HG02981 (cell line): ENCODE measurements around the gene ZHX3.

Experiments
- ATAC-seq: cut with Tn5 transposase; IDR thresholded peaks from one replicate; pipeline ENCODE4 v1.9.1; 2021; ENCODE audit warnings: mild to moderate bottlenecking, moderate library complexity; ENCODE audit not compliant: unreplicated experiment

Gene ZHX3

DNA sequence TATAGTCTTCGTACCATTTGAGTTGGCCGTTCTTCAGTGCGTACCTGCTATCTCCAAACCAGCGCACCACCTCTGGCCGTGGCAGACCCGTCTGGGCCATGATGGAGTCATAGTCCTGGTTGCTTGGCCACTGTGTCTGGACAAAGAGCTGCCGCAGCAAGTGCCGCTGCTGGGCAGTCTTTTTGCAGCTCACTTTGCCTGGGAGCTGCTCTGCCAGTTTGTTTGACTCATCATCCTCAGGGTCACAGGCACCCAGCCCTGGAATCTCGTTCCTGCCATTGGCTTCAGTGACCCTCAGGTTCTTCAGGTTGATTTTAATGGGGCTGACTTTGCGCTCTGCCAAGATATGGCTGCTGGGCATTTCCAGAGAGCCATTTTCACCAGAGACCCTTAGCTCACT is 115.1 kb downstream of the ZHX3 start:
- ATAC-seq, result no peak

DNA sequence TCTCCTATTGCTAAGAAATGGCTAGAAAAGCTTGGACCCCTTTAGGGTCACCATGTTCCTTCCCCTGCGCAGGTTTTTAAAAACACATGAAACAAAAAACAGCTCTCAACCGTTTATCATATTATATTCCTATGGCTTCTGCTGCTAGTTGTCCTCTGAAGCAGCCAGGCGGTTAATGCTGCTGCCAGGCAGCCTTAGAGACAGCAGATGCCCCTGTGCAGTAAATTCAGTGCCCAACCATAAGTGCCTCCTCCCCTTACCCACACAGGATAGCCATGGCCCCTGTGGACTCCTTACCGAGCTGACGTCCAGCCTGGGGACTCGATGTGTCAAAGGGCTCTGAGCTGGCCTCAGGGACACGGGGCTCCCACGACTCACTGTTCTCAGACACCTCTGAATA is 115.8 kb downstream of the ZHX3 start:
- ATAC-seq, result no peak

DNA sequence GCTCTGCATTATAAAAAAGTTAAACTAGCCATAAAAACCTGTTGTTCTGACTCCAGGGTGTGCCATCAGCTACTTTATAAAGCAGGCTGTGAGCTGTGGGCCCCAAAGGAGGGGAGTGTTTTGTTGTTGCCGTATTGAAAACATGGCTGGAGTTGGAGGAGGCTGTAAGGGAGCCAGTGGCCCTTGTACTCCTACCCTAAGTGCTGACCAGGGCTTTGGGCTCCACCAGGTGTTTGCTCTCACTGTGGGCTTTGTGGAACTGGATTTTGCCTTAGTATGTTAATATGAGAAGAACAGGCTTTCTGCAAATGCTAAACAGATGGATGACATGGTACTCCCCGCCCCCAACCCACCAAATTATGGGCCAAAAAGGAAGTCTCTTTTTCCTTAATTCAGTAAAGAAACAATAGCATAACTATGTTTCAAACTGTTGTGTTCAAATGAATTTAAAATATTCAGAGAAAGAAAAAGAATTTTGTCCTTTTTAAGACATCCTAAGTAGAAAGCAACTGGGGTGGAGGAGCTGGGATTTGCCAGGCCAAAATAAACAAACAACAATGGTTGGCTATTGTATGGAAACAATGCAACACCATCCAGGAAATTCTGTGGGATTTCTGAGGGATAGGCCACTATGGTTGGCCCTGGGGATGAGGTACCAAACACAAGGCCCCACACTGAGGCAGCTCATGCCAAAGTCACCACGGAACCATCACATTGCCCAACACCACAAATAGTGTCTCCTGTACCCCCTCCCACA is 116.9 kb downstream of the ZHX3 start:
- ATAC-seq, result no peak

DNA sequence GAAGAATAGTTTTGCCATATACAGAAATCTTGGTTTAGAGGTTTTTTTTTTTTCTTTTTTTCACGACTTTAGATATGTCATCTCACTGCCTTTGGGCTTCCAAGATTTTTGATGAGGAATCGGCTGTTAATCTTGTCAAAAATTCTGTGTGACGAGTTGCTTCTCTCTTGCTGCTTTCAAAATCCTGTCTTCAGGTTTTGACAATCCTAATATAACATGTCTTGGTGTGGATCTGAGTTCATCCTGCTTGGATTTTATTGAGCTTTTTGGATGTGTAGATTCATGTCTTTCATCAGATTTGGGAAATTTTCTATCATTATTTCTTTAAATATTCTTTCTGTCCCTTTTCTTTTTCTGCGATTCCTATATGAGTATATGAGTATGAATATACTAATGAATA is 119.1 kb downstream of the ZHX3 start:
- ATAC-seq, result no peak

DNA sequence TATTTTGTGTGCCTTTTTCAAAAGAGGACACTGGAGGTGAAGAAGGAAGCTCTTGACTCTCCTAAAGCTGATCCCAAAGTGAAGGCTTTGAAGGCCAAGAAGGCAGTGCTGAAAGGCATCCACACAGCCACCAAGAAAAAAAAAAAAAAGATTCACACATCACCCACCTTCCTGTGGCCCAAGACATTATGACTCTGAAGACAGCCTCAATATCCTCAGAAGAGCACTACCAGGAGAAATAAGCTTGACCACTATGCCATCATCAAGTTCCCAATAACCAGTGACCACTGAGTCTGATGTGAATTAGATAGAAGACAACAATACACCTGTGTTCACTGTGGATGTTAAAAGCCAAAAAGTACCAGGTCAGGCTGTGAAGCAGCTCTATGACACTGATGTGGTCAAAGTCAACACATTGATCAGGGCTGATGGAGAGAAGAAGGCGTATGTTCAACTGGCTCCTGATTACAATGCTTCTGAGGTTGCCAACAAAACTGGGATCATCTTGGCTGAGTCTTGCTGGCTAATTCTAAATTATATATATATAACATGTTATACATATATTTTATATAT is 120.8 kb downstream of the ZHX3 start:
- ATAC-seq, result no peak

DNA sequence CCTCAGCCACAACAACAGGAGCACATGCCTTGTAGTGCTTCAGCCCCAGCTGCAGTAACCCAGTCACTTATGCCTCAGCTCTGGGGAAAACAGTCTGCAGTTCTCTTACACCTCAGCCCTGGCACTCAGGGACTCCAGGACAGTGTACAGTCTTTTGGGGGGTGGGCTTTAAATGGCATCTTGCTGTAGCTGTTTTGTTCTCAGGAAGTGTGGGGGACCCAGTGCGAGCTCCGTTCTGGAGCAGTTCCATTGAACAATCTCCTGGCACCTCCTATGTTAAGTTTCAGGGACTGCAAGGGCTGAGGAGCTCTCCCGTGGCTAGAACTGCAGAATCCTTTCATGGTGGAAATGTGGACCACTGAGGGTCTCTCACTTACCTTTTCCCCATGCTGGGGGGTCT is 125.0 kb downstream of the ZHX3 start:
- ATAC-seq, result no peak

DNA sequence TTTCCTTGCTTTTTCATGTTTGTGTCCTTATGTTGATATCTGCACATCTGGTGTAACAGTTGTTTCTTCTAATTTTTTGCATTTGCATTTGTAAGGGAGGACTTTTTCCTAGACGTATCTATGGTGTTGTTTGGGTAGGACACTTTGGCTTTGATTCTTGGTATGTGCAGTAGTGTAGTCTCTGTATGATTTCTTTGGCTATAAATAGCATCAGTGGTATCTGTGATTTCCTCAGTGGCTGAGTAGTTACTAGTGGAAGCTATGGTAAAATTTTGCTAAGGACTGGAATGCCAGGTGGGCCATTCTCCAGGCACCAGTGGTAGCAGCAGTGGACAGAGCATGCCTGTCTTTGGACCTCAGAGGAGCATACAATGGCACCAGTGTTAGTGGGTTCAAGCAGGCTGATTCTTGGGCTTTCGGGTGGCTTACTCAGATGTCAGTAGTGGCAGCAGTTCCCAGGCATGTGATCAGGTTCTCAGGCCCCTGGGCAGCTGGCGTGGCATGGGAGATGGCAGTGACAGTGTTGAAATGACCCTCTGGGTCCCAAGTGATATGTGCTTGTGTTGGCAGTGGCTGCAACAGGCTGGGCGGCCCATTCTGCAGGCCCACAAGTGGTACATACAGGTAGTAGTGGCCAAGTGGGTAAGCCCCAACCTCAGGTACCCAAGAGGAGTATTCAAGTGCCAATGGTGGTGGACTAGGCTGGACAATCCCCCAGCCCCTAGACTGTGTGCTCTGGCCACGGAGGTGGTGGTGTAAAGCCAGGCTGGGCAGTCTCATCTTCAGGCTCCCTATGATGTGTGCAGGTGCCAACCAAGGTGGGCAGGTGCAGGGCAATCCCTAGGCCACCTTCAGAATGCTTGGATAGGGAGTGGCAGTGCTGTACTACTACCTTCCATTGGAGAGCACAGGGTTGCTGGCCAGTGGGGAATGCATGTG is 125.7 kb downstream of the ZHX3 start:
- no peak for ATAC-seq

DNA sequence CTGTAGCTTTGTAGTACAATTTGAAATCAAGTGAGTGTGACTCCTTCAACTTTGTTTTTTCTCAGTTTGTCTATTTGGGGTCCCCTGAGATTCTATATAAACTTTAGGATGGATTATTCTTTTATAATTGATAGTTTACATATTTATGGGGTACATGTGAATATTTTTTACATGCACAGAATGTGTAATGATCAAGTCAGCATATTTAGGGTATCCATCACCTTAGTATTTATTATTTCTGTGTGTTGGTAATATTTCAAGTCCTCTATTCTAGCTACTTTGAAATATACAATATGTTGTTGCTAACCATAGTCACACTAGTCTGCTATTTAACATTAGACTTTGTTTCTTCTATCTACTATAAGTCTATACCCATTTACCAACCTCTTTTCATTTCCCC is 129.9 kb downstream of the ZHX3 start:
- ATAC-seq, result no peak

DNA sequence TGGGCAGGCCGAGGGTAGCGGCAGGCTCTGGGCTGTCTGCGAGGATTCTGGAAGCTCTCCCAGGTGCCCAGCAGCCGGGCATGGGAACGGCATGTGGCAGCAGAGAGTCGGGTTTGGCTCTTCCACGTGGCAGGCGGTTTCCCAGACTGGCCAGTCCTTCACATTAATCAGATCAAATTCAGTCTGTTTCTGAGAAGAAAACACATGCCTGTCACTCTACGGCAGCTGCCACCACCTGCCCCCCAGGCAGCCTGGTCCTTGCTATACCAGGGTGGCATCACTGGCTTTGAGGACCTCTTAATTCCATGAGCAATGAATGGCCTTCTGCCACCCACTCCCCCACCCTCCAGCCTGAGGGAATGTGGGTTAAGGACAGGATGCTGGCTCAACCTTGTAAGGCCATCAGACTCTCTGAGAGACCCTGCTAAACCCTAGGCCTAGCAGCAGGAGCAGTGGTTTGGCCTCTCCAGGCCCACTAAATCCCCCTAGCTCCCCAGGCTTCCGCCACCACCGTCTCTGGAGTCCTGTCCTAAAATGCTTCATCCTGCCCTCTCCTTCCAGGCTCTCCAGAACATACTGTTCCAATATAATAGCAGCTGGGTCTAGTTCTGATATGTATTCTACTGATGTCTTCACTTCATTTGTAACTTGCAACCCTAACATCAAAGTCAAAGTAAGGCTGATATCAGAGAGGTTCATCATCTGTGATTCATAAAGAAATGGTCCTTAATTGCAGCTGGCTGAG is 132.3 kb downstream of the ZHX3 start:
- ATAC-seq, result no peak

DNA sequence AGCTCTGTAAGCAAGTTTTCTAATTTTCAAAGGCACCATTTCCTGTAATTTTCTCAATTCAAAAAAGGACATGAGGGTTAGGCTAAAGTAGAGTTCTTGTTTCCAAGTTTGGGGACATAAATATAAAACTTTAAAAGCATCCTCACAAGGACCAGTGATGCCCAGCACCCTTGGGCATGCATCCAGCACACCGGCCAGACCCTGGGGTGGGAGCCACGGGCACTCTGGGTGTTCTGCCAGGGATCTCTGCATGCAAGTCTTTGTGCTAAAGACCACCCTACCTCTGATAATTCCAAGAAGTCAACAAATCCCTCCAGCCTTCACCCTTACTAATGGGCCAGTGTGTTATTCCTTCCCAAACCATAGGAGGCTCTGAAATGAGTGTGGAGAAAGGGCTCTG is 133.7 kb downstream of the ZHX3 start:
- ATAC-seq, result no peak

DNA sequence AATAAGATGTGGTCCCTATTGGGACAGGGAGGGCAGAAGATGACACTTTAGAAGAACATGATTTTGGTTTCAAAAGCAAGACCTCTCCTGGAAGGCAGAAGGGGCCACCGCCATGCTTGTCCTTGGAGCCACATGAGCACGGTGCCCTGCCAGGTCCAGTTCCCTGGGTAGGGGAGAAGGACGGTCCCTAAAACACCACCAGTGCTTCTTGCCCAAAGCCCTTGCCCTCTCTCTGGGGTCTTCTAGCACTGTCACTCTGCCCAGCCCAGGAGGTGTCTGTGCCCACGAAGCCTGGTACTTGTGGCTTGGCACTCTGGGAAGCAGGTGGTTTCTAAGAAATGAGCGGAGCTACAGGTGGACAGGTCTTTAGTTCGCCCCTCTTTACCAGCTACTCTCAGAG is 134.1 kb downstream of the ZHX3 start:
- ATAC-seq, result no peak

DNA sequence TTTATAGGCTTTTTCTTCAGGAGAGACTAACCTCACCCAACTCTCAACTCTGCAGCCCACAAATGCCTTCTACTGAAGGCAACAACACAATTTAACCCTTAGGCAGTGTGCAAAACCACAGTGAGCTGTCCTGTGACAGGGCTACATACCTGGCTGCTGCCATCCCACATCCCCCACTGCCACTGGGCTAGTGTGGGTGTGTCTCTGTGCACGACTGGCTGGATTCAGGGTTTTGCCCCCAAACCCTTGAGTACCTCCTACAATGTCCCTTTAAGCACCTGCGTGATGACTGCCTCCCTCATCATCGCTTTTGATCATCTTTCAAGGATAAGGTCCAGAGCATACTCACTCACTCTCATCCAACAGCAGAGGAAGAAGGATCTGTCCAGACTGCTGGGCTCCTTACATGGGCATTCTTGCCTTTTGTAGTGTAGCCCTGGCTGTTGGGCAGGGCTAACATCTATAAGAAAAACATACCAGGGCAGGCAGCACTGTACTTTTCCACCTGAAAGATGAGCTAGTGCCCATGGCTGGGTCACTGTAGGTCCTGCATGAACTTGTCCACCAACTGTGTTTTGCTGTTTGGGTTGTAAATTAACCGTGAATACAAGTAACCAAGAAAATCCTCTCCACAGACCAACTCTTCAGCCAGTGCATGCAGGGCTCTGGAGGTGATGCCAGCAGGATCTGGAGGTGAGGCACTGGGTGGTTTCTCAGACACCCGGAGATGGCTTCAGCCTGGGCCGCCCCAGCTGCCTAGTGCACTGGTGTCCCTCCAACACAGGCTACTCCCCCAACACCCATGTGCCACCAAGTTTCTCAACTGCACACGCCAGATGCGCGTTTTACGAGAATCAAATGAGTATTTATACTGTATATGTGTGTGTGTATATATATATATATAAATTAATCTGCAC is 135.0 kb downstream of the ZHX3 start:
- no peak for ATAC-seq

DNA sequence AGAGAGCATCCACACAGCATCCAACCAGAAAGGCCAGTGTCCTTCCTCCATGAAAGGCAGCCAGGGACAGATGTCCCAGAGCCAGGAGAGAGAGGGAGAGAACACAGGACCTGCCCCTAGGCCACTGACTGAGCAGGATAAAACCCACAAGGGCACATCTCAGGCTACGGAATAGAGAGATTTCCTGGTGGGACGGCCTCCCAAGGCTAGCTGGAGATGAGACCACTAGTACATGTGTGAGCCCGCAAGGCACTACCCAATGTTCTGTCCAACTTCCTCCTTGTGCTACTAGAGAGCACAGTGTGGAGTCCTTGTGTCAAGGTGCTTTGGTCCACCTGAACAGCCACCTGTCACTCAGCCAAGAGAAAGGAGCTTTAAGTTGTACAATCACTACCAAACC is 136.0 kb downstream of the ZHX3 start:
- ATAC-seq, result no peak

DNA sequence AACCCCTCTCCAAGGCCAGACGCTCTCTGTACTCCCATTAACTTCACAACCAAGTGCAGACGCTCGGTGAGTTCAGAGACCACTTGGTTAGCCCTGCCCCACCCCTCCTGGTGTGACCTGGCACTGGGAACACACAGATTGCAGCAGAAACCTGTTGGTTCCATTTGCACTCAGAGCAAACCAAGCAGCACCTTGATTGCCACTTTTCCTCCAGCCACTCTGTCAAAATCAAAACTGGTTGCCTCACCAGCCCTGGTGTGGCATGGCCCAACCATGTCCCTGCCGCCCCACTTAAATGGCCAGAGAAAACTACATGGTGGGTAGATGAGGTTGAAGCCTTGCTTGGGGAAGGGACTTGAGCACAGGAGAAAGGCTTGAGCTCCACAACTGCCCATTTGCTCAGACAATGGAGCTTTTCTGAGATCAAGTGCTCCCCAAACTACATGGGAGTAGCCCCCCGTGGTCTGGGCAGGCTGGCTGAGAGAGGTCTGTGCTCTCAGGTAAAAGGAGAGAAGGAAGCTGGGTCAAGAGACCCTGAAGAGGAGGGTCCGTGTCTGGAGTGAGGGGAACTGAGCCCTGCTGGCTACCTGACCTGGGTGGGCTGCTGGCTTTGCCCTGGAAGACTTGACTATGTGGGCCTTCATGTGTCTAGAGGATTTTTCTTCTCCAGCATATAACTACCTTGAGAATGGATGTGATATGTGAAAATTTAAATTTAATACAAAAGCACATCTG is 136.8 kb downstream of the ZHX3 start:
- ATAC-seq, result no peak

DNA sequence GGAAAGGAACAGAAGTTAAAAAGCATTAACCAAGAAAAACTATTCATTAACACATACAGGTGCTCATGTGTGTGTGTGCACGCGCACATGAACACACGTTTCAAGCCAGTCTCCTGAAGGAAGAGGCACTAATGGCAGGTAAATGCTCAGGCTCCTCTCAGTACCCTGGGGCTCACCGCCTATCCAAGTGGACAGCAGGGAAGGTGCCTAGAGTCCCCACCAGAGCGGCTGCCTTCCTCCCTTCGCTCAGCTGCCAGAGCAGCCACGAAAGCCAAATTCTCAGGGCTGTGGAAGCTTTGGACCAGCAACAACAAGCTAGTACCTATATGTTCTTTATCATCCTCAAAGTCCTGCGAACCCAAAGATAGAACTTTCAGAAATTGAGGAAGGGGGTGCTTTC is 137.6 kb downstream of the ZHX3 start:
- no peak for ATAC-seq

DNA sequence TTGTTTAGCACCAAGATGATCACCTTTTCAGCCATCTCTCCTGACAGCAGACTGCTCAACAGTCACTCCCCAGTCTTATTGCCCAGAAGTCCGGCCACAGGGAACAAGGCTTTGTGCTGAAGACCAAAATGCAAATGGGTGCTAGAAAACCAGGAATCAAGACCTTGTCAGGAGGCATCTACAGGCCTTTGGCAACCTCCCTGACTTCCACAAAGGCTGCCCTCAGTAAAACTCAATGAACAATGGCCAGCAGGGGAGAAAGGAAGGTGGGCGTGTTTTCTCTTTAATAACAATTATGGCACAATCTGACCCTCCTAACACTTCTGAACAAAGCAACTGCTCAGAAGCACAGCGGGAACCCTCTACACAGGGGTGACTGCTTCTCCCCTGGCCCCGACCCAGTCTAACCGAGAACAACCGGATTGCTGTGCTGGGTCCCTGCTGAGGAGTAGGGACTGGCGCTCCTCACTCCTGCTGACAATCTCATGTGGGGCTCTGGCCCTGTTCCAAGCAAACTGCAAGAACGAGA is 138.6 kb downstream of the ZHX3 start:
- no peak for ATAC-seq

DNA sequence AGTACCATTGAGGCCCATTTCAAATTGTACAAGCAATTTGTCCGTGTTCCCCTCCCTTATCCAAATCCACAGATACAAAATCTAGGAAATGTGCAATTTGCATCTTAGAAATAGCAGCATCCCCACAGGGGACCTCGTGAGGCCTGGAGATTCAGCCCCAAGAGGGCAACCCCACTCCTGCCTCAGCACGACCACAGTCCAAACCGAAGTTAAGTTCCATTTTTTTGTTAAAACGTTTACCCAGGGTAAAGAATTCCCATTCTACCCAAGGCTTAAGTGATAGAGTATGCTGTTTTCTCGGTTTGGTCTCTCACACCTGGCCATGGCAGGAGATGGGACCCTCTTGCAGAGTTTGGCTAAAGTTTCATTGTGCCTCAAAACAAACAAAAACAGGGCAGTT is 139.0 kb downstream of the ZHX3 start:
- no peak for ATAC-seq

DNA sequence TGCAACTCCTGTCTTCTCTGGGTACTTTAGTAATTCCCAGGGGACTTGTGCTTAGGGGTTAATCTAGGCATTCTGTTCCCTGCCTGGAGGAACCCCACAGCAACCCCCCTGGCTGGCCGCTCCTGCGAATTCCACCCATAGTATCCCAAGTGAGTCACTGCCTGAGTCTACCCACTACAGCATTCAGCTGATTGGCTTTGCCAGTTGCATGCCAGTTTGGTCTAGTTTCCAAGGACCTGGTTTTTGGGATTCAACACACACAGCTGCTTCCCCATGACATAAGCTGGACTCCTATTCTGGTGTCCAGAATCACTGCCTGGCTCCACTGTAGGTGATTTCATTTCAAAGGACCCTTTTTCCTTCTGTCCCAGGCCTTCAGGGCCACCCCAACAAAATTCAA is 139.9 kb downstream of the ZHX3 start:
- ATAC-seq, result no peak
